MM.1S (cell line): ENCODE measurements around the gene EP300.

ENCODE experiments used
- CTCF ChIP-seq: fragments of 300-600 bp; sonication (generic); IDR thresholded peaks from 2 replicates; pipeline ENCODE4 v1.5.1; 2016; ENCODE audit warnings: antibody characterized with exemption, low read length, mixed read lengths
- EZH2 ChIP-seq: fragments of 300-600 bp; sonication (generic); optimal IDR thresholded peaks from 2 replicates; pipeline ENCODE3; 2017; ENCODE audit warnings: low read depth, mild to moderate bottlenecking, antibody characterized with exemption, low read length, mixed read lengths
- EZH2phosphoT487 ChIP-seq: fragments of 300-600 bp; sonication (generic); IDR thresholded peaks from 2 replicates; pipeline ENCODE4 v1.6.1; 2018; ENCODE audit warnings: antibody characterized with exemption, low read length

GRCh38 chr22:41193829-41194228 is 101.4 kb downstream of the EP300 start:
- TF ChIP-seq CTCF (no peak), EZH2phosphoT487 (no peak), EZH2 (no peak)
